ENCODE data around the gene RFLNA.

The RFLNA gene

DNA sequence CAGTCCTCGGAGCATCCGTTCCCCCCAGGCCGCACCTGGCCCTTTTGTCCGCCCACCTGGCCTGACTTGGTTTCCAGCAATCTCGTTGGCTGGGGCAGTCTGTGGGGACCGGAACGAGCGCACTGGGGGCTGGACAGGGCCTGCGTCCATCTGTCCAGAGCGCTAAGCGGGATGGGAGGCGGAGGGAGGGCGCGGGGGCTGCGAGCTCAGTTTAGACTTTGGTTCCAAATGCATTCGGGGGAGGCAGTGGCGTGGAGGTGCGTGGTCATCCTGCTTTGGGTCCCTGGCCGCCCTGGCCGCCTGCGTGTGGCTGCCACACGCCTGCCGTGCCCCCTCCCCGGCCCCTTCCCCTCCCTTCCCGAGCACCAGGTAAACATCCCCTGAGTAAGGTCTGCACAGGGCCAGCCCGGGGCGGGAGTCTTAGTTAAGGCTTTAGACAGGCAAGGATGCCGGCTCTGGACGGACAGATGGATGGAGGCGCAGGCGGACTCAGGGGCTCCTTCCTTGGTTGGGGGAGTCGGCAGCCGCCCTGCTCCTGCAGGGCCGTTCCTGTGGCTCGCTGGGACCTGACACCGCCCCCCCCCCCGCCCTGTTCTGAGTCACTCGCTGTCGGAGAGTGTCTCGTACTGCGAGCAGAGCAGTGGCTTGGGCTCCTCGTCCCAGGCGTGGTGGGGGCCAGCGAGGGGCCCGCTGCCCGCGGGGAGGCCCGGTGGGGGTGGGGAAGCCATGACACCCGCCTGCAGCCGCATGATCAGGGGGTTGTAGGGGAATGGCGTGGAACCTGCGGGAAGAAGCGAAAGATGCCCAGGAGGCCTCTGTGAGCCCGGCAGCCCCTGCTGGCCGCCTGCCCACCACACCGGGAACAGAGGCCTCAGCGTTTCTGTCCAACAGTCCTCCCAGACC is 30.2 kb downstream of the RFLNA start:
- peaks cover 4% of the 10 kb centered on the region for H3K4me1 ChIP-seq (ENCODE audit: control insufficient read depth, insufficient read depth, low read length)
- H3K27me3 ChIP-seq (ENCODE audit: control insufficient read depth, insufficient read depth, low read length): no peaks in the 10 kb centered on the region
- no peak overlapping the region for H3K4me3 ChIP-seq (ENCODE audit: low read length)
- no peak overlapping the region for H3K4me2 ChIP-seq (ENCODE audit: low read length)
- peaks cover 14% of the 10 kb centered on the region for H3K9me3 ChIP-seq (replicated peaks; ENCODE audit: low read length)
- H3K9ac ChIP-seq (ENCODE audit: low read depth, low read length): no peak overlapping the region
- peaks cover 64% of the 10 kb centered on the region for H3K36me3 ChIP-seq (ENCODE audit: insufficient read depth, low read length)

DNA sequence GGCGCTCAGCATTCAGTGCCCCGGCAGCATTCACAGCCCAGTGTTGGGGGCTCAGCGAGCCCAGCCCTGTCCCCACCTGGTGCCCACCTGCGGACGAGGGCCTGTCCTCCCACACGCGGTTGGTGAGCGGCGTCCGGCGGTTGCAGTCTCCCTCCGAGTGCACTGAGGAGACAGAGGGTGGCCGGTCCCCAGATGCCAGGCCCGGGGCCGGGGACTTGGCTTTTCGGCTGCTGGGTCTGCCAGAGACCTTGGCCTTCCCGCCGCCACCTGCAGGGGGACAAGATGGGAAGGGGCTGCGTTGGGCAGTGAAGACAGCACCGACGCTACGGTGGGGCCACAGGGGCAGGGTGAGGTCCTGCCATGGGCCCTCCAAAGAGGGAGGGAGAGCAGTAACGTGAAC is 31.2 kb downstream of the RFLNA start:
- Histone ChIP-seq H3K4me3 (ENCODE audit: low read length) (no peak overlapping the region), H3K4me1 (ENCODE audit: control insufficient read depth, insufficient read depth, low read length) (peaks cover 4% of the 10 kb centered on the region), H3K9ac (ENCODE audit: low read depth, low read length) (no peak overlapping the region), H3K36me3 (ENCODE audit: insufficient read depth, low read length) (peaks cover 73% of the 10 kb centered on the region), H3K4me2 (ENCODE audit: low read length) (no peak overlapping the region), H3K9me3 (replicated peaks; ENCODE audit: low read length) (peaks cover 14% of the 10 kb centered on the region), H3K27me3 (ENCODE audit: control insufficient read depth, insufficient read depth, low read length) (no peaks in the 10 kb centered on the region)

DNA sequence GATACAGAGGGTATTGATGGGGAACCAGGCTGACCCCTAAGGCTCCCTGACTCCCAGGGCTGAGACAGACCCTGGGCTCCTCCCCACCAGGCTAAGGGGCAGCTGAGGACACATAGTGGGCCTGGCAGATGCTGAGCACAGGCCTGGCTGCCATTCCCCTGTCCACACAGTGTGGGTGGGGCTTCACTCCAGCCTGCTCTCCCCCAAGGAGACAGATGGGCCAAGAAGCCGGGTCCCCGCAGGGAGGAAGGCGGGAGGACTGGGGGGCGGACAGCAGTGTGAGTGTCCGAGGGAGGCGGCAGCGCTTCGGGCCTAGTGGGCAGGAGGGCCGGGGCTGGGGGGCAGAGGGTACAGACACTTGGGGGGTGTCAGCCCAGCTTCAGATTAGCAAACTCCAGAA is 32.0 kb downstream of the RFLNA start:
- no peaks in the 10 kb centered on the region for H3K4me1 ChIP-seq (ENCODE audit: control insufficient read depth, insufficient read depth, low read length)
- no peak overlapping the region for H3K4me2 ChIP-seq (ENCODE audit: low read length)
- H3K9me3 ChIP-seq (replicated peaks; ENCODE audit: low read length): peaks cover 14% of the 10 kb centered on the region
- no peak overlapping the region for H3K4me3 ChIP-seq (ENCODE audit: low read length)
- H3K9ac ChIP-seq (ENCODE audit: low read depth, low read length): no peak overlapping the region
- H3K36me3 ChIP-seq (ENCODE audit: insufficient read depth, low read length): peaks cover 80% of the 10 kb centered on the region
- H3K27me3 ChIP-seq (ENCODE audit: control insufficient read depth, insufficient read depth, low read length): no peaks in the 10 kb centered on the region

DNA sequence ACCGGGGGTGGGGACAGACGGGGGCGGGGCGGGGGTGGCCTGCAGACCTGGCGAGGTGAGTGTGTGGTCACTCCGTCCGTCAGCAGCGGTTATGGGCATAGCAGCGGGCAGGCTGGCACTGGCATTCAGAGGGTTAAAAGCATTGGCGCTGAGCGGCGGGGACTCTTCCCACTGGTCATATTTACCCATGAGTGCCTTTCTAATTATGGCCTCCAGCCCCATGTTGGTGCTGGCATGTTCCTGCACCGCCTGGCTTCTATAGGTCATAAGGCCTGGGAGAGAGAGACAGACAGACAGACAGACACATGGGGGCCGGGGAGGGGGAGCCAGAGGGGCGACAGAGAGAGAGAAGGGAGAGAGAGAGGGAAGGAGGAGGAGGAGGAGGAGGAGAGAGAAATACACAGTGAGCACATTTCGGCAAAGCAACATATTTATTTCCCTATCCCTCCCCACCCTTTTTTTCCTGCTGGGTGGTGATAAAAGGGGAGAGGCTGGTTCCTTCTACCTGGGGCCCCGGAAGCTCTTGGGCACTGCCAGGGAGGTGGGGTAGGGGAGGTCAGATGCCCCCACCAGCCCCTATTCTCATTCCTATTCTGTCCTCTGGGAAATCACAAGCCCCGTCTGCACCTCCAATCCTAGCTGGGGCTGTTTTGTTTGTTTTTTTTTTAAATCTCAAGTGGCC is 32.6 kb downstream of the RFLNA start:
- H3K4me3 ChIP-seq (ENCODE audit: low read length): no peak overlapping the region
- peaks cover 14% of the 10 kb centered on the region for H3K9me3 ChIP-seq (replicated peaks; ENCODE audit: low read length)
- H3K27me3 ChIP-seq (ENCODE audit: control insufficient read depth, insufficient read depth, low read length): no peaks in the 10 kb centered on the region
- H3K4me1 ChIP-seq (ENCODE audit: control insufficient read depth, insufficient read depth, low read length): no peaks in the 10 kb centered on the region
- H3K9ac ChIP-seq (ENCODE audit: low read depth, low read length): no peak overlapping the region
- H3K36me3 ChIP-seq (ENCODE audit: insufficient read depth, low read length): peaks cover 87% of the 10 kb centered on the region
- no peak overlapping the region for H3K4me2 ChIP-seq (ENCODE audit: low read length)

DNA sequence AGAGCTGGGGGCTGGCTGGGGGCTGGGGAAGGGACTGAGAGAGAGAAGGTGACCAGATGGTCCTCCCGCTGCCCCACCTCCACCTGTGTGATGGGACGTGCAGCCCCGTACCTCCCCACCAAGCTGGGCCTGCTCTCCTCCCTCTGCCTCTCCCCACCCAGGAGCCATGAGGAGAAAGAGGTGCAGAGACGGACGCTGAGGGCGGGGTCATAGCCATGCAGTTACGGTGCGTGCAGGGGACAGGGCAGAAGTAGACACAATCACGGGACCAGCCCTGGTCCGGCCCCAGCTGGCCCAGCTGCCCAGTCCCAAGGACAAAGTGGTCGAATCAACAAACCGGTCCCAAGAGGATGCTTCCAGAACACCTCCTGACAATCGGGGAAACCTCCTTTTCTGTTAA is 33.2 kb downstream of the RFLNA start:
- Histone ChIP-seq H3K9me3 (replicated peaks; ENCODE audit: low read length) (peaks cover 14% of the 10 kb centered on the region), H3K36me3 (ENCODE audit: insufficient read depth, low read length) (peaks cover 93% of the 10 kb centered on the region), H3K27me3 (ENCODE audit: control insufficient read depth, insufficient read depth, low read length) (no peaks in the 10 kb centered on the region), H3K4me1 (ENCODE audit: control insufficient read depth, insufficient read depth, low read length) (no peaks in the 10 kb centered on the region), H3K4me2 (ENCODE audit: low read length) (no peak overlapping the region), H3K4me3 (ENCODE audit: low read length) (no peak overlapping the region), H3K9ac (ENCODE audit: low read depth, low read length) (no peak overlapping the region)

DNA sequence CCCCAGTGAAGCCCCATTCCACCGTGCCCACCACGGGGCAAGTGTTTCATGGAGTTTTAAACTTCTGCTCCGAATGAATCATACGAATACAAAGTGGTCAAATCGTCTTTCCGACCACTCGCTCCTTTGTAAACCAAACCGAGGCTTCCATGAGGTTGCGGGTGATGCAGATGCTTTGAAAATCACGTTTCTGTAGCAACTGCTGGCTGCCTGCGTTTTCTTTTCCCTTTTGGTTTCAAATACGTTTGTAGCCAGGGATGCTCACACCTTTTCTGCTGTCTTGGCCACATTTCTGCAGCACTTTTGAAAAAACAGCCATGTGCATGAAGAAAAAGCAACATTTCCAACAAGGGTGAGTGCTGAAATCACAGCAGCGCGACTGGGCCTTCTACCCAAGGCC is 33.7 kb downstream of the RFLNA start:
- Histone ChIP-seq H3K9ac (ENCODE audit: low read depth, low read length) (no peak overlapping the region), H3K4me1 (ENCODE audit: control insufficient read depth, insufficient read depth, low read length) (no peaks in the 10 kb centered on the region), H3K4me2 (ENCODE audit: low read length) (no peak overlapping the region), H3K27me3 (ENCODE audit: control insufficient read depth, insufficient read depth, low read length) (no peaks in the 10 kb centered on the region), H3K4me3 (ENCODE audit: low read length) (no peak overlapping the region), H3K9me3 (replicated peaks; ENCODE audit: low read length) (peaks cover 11% of the 10 kb centered on the region), H3K36me3 (ENCODE audit: insufficient read depth, low read length) (peaks cover 91% of the 10 kb centered on the region)

DNA sequence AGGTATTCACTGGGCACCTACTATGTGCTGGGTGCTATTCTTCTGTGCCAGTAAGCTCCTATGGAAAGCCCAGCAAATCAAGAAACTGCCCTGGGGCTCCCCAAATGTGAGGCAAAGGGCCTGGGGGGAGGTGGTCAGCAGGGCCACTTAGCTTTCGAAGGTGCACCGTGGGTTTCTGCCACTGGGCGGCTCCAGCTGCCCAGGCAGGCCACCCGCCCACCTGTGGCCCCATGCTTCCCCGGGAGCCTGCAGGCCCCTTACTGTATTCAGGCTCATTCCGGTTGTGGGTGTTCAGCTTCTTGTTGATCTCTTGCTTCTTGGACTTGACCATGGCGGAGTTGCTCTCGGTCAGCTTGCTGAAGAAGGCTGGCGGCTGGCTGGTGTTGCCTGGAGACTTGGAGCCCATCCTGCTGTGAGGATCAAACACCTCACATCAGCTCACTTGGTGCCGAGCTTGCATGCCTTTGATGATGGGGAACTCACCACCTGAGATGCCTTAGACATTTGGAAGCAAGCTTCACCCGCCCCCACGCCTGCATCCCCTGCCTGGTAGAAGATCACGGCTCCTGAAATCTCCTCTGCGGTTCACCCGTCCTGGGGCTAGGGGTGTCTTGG is 37.3 kb downstream of the RFLNA start:
- Histone ChIP-seq H3K27me3 (ENCODE audit: control insufficient read depth, insufficient read depth, low read length) (no peaks in the 10 kb centered on the region), H3K9ac (ENCODE audit: low read depth, low read length) (no peak overlapping the region), H3K4me2 (ENCODE audit: low read length) (no peak overlapping the region), H3K4me3 (ENCODE audit: low read length) (no peak overlapping the region), H3K36me3 (ENCODE audit: insufficient read depth, low read length) (peaks cover 91% of the 10 kb centered on the region), H3K4me1 (ENCODE audit: control insufficient read depth, insufficient read depth, low read length) (no peaks in the 10 kb centered on the region), H3K9me3 (replicated peaks; ENCODE audit: low read length) (no peaks in the 10 kb centered on the region)

DNA sequence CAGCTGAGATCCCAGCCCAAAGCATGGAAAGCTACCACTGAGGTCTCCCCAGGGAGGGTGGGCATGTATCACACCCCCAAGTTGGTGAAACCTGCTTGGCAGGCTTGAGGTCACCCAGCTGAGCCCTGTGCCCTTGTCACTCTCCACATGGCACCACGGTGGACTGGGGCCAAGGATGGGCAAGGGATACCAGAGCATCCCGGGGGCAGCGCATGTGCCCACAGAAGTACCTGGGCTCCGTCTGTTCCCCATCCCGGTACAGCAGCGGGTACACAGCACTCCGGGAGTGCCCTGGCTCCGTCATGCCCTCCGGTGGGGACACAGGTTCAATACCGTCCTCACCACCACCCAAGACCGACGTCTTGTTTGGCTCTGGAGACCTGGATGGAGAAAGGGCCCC is 38.0 kb downstream of the RFLNA start:
- H3K9ac ChIP-seq (ENCODE audit: low read depth, low read length): no peak overlapping the region
- no peaks in the 10 kb centered on the region for H3K4me1 ChIP-seq (ENCODE audit: control insufficient read depth, insufficient read depth, low read length)

DNA sequence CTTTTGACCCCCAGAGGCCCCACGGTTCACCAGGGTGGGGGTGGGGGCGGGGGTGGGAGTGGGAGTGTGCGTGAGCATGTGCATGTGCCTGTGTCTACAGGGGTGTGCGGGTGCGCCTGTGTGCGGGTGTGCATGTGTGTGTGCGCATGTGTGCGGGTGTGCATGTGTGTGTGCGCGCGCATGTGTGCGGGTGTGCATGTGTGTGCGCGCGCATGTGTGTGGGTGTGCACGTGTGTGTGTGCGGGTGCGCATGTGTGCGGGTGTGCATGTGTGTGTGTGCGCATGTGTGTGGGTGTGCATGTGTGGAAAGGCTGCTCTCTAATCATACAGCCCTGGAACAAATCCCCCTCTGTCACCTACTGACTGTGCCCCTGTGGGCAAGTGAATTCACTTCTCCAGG is 38.8 kb downstream of the RFLNA start:
- Histone ChIP-seq H3K9ac (ENCODE audit: low read depth, low read length) (no peak overlapping the region), H3K4me3 (ENCODE audit: low read length) (no peak overlapping the region), H3K36me3 (ENCODE audit: insufficient read depth, low read length) (peaks cover 90% of the 10 kb centered on the region), H3K4me1 (ENCODE audit: control insufficient read depth, insufficient read depth, low read length) (no peaks in the 10 kb centered on the region), H3K9me3 (replicated peaks; ENCODE audit: low read length) (no peaks in the 10 kb centered on the region), H3K27me3 (ENCODE audit: control insufficient read depth, insufficient read depth, low read length) (no peaks in the 10 kb centered on the region), H3K4me2 (ENCODE audit: low read length) (no peak overlapping the region)

More for the DNA sequence above, 38.0 kb downstream of the RFLNA start:
- Histone ChIP-seq H3K9me3 (replicated peaks; ENCODE audit: low read length) (no peaks in the 10 kb centered on the region), H3K4me2 (ENCODE audit: low read length) (no peak overlapping the region), H3K27me3 (ENCODE audit: control insufficient read depth, insufficient read depth, low read length) (no peaks in the 10 kb centered on the region), H3K4me3 (ENCODE audit: low read length) (no peak overlapping the region), H3K36me3 (ENCODE audit: insufficient read depth, low read length) (peaks cover 92% of the 10 kb centered on the region)

DNA sequence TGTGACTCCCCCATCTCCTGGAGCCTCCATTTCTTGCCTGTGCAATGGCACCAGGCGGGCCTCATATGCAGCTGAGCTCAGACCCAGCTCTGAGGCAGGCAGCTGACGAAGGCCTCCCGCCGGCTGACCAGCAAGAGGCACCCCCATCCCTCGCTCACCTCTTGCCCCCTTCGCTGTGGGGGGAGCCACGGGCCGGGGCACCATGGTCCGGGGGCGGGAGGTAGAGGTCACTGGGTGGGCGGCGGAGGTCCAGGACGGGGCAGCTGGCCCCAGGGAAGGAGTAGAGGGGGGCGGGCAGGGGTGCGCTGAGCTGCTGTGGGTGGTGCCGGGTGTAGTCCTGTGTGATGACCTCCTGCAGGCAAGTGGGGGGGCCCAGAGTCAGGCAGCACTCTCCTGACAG is 39.4 kb downstream of the RFLNA start:
- Histone ChIP-seq H3K4me2 (ENCODE audit: low read length) (no peak overlapping the region), H3K9ac (ENCODE audit: low read depth, low read length) (no peak overlapping the region), H3K4me1 (ENCODE audit: control insufficient read depth, insufficient read depth, low read length) (no peaks in the 10 kb centered on the region), H3K9me3 (replicated peaks; ENCODE audit: low read length) (no peaks in the 10 kb centered on the region), H3K4me3 (ENCODE audit: low read length) (no peak overlapping the region), H3K27me3 (ENCODE audit: control insufficient read depth, insufficient read depth, low read length) (no peaks in the 10 kb centered on the region), H3K36me3 (ENCODE audit: insufficient read depth, low read length) (peaks cover 85% of the 10 kb centered on the region)

DNA sequence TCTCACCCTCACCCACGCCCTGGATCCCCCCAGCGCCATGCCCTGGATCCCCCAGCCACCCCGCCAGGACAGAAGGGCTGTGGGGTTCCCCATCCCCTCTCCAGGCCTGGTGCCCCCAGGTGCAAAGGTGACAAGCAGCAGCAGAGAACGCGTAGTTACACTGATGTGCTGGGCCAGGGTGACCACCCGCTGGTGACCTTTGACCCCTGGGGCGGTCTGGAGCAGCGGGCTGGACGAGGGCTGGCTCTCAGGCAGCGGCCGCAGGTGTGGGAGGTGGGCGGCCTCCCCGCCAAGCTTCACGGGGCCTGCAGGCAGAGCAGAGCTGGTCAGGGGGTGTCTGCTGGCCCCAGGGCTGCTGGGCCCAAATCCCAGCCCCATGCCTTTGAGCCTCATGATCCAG is 40.1 kb downstream of the RFLNA start:
- Histone ChIP-seq H3K4me2 (ENCODE audit: low read length) (no peak overlapping the region), H3K27me3 (ENCODE audit: control insufficient read depth, insufficient read depth, low read length) (no peaks in the 10 kb centered on the region), H3K4me1 (ENCODE audit: control insufficient read depth, insufficient read depth, low read length) (no peaks in the 10 kb centered on the region), H3K36me3 (ENCODE audit: insufficient read depth, low read length) (peaks cover 79% of the 10 kb centered on the region), H3K9me3 (replicated peaks; ENCODE audit: low read length) (no peaks in the 10 kb centered on the region), H3K4me3 (ENCODE audit: low read length) (no peak overlapping the region), H3K9ac (ENCODE audit: low read depth, low read length) (no peak overlapping the region)
